CMK (cell line): ENCODE data around the gene FIGNL1.
A peak's percentile ranks its signal among the peaks of the same experiment; 100 is the strongest.

Experiments
- DNase-seq: peaks from one replicate; pipeline ENCODE4 v3.0.0-alpha.2; 2010; ENCODE audit warnings: low read depth

FIGNL1 gene

DNA sequence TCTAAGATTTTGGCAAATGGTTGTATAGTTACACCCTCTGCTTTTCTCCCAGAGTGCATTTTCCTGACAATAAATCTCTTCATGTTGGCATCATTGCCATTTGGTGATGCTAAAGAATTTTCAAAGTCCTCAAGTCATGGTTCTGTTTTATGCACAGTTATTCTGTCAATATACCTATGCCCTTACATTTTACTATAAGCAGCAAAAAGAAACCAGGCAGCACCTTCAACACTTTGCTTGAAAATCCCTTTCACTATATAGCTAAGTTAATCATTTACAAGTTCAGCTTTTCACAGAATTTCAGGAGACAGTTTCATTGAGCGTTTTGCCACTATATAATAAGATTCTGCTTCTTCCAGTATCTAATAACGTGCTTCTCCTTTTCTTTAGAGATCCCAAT is 22.6 kb downstream of the FIGNL1 start:
- no peak for DNase-seq

DNA sequence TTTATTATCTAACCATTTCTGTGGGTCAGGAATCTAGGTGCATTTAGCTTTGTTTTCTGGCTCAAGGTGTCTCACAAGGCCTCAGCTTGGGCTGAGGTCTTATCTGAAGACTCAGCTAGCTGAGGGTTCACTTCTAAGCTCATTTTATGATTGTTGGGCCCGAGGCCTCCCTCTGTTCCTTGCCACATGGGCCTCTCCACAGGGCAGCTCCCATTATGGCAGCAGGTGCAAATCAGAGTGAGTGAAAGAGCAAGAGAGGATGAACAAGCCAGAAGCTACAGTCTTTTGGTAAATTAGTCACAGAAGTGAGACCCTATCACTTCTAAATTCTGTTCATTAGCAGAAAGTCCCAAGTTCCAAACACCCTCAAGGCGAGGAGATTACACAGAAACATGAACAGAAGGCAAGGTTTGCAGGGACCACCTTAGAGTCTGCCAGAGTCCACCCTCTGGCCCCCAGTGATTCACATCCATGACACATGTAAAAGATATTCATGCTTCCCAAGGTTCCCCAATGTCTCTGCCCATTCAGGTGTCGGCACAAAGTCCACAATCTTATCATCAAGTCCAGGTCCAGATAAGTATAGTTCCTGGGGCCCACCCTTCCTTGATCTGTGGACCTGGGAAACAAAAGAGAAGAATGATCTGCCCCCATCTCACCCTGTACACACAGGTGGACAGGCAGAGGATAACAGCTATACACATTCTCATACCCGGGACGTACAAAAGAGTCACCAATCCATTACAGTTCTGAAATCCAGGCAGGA is 23.7 kb downstream of the FIGNL1 start:
- DNase-seq, result no peak

DNA sequence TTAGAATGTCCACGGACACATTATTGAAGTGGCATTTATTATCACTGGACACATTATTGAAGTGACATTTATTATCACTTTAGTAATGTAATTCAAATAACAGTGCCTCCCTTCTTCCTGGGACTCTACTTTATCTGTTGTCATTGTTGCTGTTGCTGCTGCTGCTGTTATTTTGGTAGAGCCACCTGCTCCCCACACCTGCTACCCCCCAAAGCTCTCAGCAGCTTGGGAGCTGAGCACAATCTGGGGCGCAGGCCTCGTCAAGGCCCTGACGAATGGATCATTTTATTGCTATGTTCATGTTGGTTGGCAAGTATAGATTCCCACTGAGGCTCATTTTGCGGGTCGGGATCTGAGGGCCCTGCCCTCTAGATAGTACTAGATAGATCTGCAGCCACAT is 24.8 kb downstream of the FIGNL1 start:
- DNase-seq, result no peak

DNA sequence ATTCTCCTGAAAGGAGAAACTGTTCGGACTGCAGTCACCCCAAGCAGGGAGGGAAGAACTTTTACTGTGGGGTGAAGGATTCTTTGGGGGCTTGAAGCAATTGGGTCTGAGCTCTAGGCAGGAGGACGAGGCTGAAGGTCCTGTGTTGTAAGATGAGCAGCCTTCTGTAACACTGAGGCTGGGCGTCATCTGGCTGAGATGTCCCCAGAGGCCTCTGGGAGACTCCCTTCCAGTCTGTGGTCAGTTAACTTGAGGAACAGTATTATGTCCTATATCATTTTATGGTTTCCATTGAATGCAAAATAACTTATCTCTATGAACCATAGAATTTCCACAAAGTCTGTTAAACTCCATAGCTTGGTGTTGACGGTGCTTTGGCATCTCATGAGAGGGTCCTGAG is 26.3 kb downstream of the FIGNL1 start:
- no peak for DNase-seq

DNA sequence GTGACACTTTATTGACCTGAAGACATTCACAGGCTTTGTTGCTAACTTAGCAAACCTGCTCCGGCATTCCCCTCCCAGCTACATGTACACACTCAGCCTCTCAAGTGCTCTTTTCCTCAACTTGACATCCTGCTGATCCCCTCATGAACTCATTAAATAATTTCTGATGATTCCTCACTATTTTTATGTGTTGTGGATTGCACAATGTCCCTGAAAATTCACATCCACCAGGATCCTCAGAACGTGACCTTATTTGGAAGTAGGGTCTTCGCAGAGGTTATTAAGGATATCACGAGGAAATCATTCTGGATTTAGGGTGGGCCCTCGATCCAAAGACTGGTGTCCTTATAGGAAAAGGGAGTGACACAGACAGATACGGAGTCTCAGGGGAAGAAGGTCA is 27.3 kb downstream of the FIGNL1 start:
- no peak for DNase-seq

DNA sequence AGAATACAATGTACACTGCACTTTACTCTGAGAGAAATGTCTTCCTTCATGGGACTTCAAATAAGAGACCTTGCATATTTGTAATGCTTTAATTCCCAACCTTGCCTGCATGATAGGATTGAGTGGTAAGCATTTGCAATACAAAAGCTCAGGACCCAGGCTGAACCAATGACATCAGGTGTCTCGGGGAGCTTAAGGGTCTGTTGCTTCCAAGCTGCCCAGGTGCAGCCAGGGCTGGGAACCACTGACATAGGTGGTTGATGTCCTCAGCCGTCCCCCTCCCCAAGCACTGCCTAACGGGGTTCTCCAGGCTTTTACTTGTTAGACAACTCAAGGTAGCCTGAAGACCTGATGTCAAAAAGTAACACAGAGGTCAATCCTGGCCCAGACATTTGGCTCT is 29.1 kb downstream of the FIGNL1 start:
- no peak for DNase-seq

DNA sequence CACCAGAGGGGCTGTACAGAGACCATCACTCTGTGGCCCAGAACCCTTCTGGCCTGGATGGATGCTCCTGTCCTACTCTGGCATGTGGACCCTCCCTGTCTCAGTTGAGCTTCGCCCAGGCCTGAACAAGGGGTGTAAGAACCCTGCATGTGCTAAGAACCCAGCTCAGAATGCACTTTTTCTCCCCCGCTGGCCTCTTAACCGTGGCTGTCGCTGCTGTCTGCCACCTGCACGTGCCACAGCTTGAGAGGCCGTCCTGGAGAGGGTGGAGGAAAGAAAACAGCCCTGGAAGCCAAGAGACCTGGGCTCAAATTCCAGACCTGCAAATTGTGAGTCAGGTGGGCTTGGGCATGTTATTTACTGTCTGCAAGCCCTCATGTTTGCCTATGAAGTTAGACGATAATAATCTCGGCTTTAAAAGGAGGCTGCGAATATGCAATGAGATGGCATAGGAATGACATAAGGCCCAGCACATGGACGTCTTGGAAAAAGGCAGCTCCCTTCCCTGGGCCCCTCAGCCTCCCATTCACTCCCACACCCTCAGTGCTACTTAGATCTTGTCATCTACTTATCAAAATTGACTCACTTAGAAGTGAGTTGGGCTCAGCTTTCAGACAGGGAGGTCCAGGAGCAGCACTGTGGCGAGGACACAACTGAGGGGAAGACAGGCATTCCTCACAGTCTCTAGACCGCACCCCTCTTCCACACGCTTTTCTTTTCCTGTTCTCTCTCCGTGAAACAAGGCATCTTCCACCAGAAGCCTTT is 31.4 kb downstream of the FIGNL1 start:
- DNase-seq, result no peak

DNA sequence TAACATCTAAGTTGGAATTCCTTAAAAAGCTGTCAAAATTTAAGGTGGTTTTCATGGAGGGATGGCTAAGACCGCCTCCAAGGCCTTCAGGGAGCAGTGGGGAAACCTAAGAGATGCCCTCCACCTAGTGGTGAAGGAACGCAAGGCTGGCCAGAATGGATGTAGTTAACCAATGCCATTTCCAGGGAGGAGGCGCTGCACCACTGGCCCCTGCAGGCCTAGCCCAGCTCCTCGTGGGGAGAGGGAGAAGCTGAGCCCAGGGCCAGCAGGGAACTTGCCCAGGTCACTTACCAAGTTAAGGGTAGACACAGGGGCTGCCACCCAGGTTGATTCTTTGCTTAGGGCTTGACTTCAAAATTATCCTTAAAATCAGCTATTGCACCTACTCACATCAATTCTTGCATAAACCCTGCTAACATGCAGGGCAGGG is 32.0 kb downstream of the FIGNL1 start:
- peak; percentile 22 for DNase-seq

DNA sequence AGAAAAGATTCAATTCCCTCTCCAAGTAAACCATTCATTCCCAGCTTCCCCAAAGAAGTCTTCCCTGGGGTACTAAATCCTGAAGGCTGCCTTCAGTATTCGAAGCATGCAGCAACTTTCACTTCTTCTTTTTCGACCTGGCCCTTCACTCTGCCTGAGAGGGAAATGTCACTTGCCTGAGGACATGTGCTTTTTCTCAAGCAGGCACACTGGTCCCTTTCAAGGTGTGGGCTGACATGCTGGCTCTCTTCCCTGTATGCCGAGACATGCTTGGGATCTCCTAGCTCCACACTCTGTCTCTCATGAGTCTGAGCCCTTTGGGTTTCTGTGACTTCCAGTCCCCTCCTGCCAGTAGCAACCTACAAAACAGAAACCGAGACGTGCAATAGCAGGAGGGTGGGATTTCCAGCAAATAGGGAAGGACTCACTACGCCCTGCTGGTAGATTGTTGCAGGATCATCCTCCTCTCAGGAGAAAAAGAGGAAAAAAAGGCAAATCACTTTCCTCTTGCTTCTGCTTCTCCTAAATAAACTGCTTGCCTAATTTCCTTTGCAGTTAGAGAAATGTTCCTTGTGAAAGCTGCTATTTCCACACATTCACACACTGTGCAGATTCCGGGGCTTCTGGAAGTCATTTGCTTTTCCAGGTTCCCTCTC is 33.5 kb downstream of the FIGNL1 start:
- DNase-seq, result no peak

DNA sequence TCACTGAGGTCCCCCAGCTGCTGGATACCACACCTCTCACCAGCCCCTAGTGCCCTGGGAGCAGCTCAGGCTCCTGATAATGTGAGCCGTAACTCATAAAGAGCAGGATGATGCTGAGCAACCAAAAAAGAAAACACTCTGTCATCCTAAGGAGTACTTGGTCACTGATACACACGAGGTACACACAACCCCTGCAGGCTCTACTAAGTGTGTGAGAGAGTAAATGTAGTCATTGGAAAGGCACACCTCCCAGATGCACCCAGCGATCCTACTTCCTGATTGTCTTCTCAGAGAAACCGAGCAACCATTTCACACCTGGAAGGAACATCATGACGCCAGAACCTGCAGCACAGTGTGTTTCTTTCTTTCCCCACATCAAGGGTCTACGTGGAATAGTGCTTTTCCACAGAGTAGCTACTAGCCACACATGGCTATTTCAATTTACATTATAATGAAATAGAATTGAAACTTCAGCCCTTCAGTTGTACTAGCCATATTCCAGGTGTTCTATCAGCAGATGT is 34.2 kb downstream of the FIGNL1 start:
- no peak for DNase-seq

DNA sequence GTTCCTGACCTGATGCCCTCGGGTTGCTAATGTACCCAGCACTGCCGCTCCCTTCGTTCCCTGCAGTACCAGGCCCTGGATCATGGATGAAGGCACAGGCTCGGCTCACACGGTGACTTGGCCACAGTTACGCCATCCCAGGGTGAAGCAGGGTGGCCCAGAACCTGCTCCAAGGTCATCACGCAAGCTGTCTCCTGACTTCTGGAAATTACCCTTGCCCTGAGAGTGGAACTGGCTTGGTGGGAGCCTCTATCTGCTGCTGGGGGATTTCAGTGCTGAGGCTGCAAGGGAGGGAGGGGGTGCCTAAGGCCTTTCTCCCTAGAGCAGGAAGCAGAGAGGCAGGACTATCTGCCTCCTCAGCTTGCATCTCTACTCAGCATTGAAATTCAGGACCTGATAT is 36.6 kb downstream of the FIGNL1 start:
- no peak for DNase-seq

DNA sequence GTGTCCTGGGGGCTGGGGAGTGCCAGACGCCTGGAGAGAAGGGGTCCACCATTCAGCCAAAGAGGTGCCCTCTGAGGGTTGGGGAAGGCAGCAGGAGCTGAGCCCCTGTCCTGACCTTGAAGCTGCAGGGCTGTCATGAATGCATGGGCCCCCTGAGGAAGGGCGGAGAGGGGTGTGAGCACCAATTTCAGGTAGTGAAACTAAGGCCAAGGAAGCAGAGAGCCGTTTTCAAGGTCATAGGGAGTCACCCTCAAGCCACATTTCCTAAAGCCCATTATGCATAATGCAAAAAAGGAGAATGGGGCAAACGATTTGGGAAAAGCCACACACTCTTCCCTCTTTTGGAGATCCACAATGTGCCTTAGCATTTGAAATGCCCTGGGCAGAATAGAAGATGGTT is 37.2 kb downstream of the FIGNL1 start:
- no peak for DNase-seq

DNA sequence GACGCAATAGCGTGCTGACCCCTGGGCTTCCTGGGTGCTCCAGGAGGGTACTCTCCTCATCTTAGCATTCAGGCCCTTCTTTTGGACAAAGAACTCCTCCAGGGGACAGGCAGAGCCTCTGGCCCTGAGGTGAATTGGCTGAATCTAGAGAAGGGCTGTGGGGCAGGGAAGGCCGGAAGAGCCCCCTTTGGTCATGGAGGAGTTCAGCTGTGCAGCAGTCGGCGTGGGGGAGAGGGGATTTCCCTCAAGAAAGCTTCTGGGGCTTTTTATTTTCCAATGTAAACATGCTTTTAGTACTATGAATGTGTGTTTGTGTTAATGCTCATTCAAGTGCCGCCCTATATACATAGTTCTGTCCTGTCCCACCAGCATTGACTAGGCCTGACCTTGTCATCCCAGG is 38.8 kb downstream of the FIGNL1 start:
- no peak for DNase-seq

DNA sequence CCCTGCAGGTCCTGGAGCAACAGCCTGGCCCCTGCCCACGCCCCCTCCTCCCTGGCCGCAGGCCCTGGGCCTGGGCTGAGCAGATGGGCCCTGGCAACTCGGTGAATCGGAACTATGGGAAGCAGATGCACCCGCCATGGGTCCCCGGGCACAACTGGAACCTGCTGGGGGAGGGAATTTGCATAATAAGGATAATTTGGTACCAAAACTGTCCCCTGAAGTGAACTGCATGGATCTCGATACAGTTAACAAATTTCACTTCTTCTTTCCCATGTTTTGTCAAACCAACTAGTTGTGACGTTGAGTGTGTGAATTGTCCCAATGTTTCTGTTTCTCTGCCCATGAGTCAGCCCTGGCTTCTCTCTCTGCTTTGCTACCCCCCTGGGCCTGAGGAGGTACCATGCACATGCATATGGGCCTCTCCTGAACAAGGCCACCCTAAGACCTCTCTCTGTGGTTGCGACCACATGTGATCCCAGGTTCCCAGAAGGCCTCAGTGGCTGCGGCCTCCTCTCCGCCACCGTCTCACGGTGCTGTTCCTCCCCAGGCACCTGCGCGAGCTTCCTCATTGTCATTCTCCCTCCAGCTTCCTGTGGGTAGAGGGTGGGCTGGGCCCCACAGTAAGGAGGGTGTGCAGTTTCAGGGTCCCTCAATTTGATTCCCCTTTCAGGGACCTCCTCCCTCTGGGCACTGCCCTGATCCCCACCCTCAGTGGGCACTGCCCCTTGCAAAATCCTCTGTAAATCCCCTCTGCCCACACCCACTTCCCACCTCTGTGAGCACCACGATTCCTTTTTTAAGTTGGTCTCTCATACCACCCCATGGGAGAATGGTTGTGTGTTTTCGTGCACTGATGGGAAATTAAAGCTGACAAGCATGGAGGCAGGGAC is 40.0 kb downstream of the FIGNL1 start:
- no peak for DNase-seq

DNA sequence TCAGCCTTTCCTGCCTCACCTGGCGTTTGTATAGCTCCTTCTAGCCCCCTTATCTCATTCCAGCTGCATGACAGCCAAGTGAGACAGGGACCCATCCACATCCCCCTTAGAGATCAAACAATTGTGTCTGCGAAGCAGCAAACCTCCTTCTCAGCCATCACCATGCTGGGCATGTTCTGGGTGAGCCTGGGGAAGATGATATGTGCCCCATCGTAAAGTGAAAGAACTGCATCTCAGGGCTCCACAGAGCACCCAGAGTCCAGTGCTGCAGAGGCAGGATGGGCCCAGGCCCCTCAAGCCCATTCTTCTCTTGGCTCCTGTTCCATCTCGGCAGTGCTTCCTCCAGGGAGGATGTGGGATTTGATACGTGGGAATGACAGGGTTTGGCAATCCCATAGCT is 43.2 kb downstream of the FIGNL1 start:
- DNase-seq, result no peak

DNA sequence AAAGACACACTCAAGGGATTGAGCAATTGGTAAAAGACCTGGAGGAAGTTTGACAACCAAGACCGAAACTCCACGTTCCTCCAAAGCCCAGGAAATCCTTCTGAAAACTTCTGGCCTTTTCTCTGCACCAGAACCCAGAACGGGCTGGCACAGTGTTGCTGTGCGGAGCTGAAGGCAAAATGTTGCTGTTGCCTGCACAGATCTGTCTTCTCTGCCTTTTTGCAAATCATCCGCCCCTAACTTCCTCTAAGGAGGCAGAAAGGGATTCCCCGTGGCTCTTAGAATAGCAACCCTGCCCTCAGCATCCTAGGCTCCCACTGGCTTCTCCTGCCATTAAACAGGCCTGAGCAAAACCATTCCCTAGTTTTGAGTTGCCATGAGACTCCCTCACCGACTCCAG is 44.9 kb downstream of the FIGNL1 start:
- DNase-seq, result no peak

DNA sequence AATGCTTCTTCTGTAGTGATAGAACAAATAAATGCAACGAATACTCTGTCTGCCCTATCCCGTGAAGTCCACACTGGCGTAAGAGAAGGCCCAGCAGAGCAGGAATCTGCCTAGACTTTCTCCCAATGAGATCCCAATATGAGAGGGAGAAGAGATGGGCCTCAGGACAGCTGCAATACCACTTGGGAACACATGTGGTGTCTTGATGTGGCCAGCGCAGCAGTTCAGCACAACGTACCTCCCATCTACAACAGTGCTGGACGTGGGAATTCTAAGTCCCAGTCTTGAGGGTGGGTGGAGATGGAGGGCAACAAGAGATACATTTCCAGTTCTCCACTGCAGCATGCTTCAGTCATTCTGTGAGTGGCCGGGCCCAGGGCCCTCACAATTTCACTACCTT is 45.8 kb downstream of the FIGNL1 start:
- DNase-seq, result no peak

DNA sequence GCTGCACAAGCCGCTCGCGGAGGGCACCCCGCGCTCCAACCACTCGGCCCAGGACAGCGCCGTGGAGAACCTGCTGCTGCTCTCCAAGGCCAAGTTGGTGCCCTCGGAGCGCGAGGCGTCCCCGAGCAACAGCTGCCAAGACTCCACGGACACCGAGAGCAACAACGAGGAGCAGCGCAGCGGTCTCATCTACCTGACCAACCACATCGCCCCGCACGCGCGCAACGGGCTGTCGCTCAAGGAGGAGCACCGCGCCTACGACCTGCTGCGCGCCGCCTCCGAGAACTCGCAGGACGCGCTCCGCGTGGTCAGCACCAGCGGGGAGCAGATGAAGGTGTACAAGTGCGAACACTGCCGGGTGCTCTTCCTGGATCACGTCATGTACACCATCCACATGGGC is 50.0 kb downstream of the FIGNL1 start:
- DNase-seq, result no peak

DNA sequence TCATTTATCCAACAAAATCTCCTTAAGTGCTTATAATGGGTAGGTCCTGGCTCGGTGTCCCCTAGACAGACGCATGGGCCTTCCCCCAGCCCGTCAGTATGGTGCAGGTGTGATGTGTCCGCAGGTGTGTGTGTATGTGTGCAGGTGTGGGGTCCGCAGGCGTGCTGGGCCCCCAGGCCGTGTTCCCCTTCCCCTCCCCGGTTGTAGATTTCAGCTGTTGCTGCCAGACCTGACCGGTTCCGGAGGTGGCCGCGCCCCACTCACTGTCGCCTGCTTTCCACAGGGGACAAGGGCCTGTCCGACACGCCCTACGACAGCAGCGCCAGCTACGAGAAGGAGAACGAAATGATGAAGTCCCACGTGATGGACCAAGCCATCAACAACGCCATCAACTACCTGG is 50.5 kb downstream of the FIGNL1 start:
- no peak for DNase-seq

DNA sequence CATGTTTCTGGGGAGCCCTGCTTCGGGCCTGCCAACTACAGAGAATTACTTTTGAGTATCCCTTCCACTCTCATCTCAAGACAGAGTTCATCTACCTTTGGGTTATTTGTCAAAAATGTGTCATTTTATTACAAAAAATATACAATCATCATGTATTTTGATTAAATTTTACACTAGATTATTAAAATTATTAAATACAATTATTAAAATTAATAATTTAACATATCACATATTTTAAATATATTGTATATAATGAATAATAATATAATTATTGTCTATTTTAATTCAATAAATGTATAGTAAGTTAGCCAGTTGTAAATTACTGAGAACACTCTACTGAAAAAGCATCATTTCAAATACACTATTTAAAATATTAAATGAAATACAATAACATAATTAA is 50.9 kb downstream of the FIGNL1 start:
- DNase-seq, result no peak

DNA sequence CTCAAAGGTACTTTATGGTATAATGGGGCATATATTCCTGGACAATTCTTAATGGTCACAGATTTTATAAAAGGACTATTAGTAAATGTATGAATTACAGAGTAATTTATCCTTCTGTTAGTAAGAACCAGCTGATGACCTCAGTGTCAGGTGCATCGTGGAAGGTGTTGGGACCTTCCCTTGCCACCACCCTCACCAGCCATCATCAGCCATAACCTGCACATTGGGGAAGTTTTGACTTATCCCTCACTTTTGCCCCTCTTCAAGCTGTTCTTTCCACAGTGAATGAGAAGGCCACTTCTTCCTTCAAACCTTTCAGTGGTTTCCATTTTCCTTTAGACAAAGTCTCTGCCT is 52.2 kb downstream of the FIGNL1 start:
- no peak for DNase-seq

DNA sequence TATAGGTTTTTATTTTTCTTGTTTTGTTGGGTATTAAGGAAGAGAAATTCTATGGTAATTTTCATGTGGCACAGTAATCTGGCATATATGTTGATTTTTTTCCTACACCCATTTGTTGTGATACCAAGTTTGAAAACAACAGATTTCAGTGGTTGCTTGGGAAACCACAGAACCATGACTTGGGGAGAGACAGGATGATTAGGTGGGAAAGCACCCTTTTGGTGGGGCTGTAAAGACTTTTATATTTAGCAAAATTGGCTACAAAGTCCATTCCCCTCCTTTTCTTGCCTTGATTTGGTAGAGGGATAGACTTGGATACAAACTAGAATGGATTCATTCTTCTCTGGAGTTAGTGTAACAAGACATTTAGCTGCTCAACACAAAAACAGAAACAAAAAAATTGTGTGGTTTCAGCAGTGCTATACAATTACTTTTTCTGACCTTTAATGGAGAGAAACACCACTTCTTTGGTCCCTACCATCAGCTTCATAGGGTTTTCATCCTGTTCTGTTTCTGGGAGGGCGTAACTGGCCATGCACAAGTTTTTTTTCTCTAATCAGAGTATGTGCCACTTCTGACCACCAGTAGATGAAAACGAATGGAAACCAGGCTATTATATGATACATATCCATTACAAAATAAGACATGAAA is 52.7 kb downstream of the FIGNL1 start:
- DNase-seq, result no peak
